HG03097 (cell line): ENCODE results near the gene STK32B.

ENCODE experiments used
- ATAC-seq: cut with Tn5 transposase; IDR thresholded peaks from one replicate; pipeline ENCODE4 v1.9.1; 2021; ENCODE audit not compliant: unreplicated experiment, low FRiP score

The STK32B gene

DNA sequence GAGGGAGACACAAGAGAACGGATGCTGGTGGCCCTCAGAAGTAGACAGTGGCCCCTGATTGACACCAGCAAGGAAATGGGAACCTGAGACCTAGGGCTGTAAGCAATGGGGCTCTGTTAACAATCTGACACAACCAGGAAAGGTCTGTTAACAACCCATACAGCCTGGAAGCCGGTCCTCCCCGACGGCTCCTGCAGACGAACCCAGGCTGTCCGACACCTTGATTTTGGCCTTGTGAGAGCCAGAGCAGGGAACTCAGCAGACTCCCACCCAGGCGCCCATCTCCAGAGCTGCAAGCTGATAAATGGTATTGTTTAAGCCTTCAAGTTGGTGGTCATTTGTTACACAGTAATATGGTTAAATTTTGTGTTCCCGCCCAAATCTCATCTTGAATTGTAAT, 21.8 kb upstream of the STK32B start:
- no peak for ATAC-seq

DNA sequence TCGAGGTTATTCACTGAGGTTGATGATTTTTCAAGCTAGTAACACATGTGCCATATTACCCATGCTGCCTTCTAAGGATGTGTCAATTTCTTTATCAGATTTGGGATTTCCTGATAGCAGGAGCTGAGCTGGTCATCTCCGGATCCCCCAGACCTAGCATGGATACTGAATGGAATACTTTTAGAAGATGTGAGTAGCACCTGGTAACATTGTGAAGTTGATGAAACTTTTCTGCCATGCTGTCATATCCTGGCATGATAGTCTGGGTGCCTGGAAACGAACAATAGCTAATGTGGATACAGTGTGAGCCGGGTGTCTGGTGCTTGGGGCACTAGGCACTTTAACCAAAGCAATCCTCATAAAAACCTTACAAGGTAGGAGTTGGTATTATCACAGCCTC, 21.1 kb upstream of the STK32B start:
- no peak for ATAC-seq

DNA sequence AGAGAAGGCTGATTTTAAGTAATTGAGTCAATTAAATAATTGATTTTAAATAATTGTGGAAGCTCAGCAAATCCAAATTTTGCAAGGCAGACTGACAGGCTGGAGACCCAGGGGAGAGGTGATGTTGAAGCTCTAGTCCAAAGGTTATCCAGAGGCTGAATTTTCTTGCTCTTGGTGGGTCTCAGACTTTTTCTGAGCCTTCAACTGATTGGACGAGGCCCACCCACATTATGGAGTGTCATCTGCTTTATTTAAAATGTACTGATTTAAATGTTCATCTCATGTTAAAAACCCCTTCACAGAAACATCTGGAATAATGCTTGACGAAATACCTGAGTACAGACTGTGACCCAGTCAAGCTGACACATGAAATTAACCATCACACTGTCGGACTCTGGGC, 20.4 kb upstream of the STK32B start:
- ATAC-seq = no peak

DNA sequence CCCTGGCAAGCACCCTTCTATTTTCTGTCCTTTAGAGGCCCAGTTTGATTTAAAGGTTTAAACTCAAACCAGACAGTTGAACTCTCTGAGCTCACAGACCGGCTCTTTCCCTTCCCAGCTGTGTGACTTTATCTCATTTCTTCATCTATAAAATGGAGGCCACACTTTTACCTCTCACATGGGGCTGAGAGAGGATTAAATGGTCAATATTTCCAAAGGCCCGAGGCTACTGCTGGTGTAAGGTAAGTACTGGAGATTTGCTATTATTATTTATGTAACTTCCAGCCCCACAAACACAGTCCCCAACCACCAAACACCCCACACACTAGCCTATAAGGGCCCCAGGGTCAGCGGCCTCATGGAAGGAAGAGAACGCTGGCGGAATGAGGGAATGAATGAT, 18.5 kb upstream of the STK32B start:
- no peak for ATAC-seq

DNA sequence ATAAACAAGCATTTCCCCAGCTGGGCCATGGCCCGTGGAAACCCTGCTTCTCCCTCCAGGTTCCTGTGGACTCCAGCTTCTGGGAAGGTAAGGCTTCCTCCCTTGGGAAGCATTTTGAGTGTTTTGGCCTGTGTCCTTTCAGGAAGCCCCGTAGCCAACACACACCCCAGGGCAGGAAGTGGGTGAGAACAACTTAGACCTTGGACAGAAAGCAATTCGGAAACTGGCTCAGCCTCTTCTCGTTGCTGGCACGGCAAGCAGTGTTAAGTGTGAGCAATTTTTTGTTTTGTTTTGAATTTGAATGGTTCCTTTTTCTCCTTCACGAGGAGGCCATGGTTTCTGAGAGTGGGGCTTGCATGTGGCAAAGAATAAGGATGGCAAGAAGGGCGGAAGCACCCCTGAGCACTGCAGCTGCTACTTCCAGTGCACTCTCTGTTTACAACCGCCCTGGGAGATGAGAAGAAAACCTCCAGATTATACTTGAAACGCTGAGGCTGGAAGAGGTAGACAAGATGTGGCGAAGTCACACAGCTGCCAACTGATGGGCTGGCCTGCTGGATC, 17.9 kb upstream of the STK32B start:
- ATAC-seq = no peak

DNA sequence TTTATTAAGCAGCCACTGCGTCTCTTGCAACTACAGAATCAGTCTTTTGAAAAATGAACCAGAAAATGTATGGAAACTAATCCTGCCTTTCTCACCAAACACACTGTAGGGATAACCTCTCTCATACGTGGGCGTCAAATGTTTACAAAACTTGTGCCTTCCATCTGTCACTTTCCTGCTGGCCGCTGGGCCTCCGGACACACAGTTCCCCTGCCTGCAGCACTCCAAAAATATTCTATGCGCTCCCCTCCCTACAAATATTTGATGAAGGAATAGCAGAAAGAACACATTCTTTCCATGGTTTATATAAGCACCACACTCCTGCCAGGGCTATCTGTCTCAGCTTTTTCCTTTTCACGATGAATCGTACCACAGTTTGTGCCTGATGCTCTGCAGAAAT, 17.1 kb upstream of the STK32B start:
- ATAC-seq = no peak

DNA sequence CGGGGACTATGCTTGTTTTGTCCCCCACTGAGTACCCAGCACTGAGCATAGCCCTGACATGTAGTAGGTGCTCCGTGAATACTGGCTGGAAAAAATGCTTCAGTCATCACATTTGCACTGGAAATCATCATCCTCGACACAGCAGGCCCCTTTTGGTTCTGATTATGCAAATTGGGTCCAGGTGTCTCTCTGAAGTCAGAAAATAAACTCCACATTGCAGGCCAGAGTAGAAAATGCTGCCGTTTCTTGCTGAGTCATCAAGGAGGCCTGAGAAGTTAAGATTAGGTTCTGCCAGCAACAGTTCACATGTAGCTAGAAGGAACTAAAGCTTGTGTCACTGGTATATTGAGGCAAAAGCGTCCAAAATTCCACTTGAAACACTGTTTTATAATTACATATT, 15.0 kb upstream of the STK32B start:
- ATAC-seq = no peak

DNA sequence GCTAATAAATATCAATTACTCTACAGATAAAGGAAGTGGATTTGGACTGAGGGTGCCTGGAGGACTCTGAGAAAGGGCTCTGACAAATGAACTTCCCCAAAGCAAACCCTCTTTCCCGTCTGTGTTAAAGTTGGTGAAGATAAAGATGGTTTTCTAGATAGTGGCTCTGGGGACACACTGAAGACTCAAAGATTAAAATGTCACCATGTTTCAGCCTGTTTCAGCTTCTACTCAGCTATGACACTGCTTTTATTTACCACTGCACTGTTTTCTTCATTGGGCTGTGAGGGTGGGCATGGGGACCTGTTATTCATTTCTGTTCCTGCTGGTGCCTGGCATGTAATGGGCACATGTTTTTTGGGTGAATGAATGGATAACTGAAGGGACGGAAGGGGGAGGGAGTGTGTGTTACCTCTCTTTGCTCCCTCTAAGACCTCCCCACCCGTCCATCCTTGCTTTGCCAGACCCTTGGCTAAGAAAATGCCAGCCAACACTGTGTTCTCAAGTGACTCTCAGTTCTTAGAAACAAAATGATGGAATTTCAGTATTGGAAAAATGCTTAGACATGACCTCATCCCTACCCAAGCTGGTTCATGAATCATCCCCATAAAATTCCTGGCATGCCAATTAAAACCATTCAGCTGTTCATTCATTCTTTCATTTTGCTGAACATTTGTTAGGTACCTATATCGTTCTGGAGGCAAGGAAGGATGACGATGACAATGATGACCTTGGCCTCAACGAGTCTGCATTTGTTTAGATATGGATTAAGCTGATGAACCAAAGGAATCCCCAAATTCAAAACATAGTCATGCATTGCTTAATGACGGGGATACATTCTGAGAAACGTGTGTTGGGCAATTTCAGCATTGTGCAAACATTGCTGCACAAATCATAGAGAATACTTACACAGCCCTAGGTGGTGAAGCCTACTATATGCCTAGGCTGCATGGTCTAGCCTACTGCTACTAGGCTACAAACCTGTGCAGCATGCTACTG, 13.4 kb upstream of the STK32B start:
- no peak for ATAC-seq

DNA sequence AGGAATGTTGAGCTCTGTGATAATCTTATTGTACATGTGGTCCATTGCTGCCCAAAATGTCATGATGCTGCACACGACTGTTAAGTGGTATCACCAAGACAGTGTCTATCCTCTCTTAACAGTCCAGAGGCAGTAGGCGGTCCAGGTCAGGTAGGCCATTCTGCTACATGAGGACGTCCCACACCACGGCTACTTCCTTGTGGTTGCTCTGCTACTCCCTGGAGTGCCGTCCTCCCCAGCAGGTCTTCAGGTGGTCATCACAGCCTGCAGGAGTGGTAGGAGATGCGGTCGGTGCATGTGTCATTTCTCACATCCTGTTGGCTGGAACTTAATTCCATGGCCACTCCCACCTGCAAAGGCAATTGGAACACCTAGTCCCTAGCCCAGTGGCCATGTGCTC, 11.5 kb upstream of the STK32B start:
- ATAC-seq = no peak

DNA sequence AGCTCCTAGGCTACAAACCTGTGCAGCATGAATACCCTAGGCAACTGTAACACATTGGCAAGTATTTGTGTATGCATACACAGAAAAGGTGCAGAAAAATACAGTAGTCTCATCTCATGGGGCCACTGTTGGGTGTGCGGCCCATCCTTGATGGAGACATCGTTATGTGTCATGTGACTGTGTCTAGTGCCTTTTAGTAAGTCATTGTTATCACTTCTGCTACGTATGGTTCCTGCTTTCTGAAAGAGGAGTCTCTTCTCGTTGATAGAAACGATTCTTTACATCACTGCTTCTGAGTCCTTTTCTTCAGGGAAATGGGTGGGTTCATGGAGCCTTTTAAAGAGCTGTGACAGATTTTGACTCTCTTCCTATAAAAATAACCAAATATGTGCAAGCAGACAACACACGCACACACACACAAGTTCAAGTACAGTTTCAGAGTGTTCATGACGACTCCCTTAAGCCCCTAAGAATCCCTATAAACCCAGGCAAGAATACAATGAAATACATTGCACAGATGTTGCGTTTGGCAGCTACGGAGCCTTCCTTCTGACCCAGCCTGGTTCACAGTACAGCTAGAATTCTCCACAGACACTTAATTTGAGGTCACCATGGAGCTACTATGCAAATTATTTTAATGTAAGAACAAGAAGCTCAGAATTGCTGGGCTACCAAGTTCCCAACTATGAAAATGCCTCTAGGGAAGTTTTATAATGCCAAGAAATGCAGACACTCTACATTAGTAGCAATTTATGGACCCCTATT, 10.2 kb upstream of the STK32B start:
- ATAC-seq = no peak

DNA sequence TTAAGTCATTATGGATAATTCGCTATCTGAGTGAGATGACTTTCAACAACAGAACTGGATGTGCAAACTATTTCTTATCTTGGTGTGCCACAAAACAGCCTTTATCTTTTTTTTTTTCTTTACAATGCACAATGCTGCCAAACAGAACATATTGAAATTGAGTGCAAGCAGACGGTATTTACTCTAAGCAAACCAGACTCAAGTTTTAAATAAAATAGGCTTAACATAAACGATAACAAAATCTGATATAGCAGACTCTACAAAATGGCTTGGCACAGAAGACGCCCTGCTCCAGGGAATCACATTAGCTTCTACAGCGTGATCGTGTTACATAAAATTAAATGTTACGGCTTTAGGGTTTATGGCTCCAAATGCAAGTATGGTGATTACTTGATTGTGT, 9.6 kb upstream of the STK32B start:
- ATAC-seq = no peak

DNA sequence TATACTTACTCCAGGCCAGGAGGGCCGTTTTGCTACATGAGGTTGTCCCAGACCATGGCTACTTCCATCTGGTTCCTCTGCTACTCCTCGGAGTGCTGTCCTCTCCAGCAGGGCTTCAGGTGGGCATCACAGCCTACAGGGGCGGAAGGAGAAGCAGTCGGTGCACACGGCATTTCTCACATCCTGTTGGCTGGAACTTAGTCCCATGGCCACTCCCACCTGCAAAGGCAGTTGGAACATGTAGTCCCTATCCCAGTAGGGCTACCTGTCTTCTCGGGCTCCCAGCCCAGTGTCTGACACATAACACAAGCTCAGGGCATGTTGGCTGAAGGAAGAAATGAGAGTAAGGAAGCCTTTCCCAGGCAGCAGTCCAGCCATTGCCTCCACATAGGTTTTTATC, 7.7 kb upstream of the STK32B start:
- ATAC-seq = no peak

DNA sequence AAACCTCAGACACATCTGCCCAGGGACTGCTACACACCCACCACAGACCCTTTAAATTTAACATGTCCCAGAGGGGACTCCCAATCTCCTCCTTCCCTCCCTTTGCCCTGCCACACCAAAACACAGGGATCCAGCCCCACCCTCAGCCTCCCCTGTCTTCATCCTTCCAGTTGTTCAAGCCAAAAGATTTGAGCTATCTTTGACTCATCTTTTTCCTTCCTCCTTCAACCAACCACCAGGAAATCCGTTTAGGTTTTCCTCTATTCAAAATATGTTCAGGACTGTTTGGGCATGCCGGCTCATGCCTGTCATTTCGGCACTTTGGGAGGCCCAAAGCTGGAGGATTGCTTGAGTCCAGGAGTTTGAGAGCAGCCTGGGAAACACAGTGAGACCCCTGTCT, 6.9 kb upstream of the STK32B start:
- no peak for ATAC-seq

DNA sequence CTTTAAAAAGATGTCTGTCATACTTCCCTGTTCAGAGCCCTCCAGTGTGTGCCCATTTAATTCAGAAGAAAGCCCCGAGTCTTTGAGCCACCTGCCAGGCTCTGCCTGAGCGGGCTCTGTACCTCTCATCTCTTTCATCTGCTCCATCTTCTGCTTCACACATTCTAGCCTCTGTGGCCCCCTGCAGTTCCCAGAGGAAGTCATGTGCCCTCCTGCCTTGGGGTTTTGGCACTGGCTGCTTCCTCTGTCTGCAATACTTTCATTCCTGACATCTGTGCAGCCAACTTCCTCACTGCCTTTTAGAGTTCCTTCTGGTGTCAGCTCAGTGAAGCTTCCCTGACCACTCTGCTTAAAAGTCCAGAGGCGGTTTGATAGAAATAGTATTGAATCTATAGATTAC, 6.2 kb upstream of the STK32B start:
- ATAC-seq = no peak

DNA sequence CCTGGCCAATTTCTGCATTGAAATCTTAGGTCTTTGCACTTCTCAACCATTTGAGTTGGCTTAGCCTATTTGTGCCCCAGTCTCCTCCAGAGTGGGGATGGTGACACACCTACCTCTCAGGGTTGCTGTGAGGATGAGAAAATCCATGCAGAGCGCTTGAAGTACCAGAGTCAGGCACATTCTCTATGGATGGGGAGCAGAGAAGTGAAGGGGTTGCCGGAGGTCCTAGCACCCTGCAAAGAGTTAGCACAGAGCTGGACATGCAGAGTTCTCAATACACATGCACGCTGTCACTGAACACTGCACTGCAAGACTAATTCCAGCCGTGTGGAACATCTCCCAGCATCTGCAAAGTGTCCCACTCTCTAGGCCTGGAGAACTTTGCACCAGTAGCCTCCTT, 2.6 kb upstream of the STK32B start:
- no peak for ATAC-seq

DNA sequence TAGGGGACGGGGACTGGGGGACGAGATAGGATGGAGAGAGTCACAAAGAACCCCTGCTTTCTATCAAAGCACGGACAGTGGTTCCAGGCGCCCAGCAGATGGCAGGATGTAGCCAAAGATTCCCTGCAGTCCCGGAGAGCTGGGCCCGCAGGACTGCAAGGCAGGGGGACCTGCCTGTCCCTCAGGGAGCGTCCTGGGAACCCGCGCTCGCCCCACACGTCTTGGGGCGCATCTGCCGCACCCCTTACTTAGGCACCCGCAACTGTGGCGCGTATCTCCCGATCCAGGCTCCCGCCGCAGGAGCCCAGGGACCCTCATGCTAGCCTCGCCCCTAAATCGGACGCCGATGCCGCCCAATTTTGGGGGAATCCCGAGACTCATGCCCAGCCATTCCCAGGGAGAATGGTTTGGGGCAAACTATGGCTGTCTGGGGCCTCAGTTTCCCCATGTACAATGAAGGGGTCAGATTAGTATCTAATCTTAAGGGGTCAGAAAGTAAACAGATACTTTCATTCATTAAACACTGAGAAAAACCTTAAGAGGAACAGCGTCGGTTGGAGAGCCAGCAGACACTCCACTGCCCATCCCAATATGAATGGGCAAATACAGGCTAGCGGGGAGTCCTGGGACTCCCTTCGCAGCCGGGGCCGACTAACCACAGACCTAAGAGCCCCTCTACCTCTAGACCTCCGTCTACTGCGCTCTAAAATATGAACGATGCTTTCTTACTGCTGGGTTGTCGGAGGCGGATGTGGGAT, 581 bp upstream of the STK32B start:
- peak; percentile 57 for ATAC-seq

DNA sequence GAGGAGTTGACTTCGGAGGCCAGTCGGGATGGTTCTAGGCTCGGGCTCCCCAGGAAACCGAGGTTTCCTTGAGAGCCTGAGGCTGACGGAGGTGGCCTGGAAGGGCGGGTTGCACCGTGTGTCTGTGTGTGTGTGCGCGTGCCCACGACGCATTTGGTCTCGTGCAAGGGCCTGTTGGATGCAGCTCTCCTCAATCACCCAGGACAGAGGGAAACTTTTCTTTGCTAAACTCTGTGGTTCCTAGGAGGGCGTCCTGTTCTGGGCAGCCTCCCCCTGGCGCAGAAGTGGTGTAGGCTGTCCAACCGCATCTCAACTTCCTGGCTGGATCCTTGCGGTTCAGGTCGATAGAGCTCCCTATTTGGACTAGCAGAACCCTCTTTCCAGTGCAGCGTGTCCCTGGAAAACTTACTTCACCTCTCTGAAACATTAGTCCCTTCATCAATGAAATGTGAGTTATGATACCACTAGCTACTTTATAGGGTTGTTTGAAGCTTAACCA, 973 bp downstream of the STK32B start:
- no peak for ATAC-seq

DNA sequence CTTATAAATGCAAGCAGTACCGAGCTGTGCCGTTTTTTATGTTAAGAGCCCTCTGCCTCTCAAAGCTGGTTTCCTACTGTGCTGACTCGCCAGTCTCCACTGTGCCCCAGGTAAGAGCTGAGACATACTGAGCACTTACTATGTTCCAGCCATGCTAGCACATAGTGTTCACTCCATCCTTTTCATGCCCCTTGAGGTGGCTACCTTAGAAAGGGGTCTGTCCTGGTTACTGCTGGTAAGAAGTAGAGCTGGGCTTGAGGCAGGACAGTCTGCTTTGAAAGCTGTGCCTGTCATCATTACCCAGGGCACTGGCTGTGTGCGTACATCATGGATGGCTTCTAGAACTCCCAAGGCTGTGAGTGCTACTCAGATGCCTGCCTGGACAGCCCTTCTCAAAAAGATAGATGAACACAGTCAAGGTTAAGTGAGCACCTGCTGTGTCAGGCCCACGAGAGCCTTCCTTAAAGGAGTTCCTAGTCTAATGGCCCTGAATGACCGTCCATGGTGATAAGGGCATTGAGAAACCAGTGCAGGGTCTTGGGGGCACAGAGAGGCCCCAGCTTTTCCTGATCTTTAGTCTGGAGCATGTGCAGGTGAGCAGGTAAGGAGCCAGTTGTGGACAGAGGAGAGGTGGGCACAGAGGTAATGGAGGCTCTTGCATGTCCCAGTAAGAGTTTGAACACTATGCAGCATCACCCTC, 1.6 kb downstream of the STK32B start:
- ATAC-seq = no peak

DNA sequence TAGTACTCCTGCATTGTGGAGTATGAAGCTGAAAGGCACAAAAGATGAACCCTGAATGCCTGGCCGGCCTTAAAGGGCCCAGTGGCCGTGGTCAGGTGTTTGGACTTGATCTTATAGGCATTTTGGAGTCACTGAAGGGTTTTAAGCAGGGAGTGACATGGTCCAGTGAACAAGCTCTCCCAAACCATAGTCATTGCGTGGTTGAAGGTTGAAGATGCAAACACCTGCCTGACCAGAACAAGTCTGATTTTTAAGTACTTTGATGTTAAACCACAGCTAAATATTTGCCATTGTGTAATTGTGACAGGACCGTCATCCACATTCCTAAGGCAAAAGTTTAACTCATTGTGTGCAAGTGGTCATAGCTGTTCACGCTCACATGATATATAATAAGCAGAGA, 3.3 kb downstream of the STK32B start:
- no peak for ATAC-seq

DNA sequence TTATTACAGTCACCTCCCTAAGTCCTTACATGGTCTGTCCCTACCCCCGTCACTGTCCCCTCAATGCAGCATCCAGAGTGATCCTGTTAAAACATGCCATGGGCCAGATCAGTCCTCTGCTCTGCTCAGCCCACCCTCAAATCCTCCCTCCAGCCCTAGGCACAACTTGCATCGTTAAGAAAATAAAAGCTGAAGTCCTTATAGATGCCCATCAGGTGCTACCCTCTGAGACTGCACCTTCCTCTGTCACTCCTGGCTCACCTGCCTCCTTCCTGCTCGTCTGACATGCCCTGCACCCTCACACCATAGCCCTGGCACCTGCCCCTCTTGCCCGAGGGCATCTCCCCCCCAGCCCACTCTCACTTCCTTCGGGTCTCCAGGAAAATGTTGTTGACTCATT, 4.1 kb downstream of the STK32B start:
- no peak for ATAC-seq
